Endodermal cell (in vitro differentiated cells): ENCODE measurements around the gene MPZL2. TPM values are rescaled to one million over a fixed set of nuclear protein-coding genes. Genes with fewer than 3 reads are reported as not detected.

ENCODE experiments used
- DNase-seq: peaks from one replicate; pipeline ENCODE4 v3.0.0-alpha.2; 2017
- H3K27ac ChIP-seq: 2 replicates; pipeline ENCODE4 v1.5.1; 2013; ENCODE audit warnings: mild to moderate bottlenecking, low read depth, low read length, moderate library complexity
- H3K27me3 ChIP-seq: 2 replicates; pipeline ENCODE4 v1.6.1; 2013; ENCODE audit warnings: mild to moderate bottlenecking, low read length, moderate library complexity; ENCODE audit not compliant: insufficient read depth, control insufficient read depth, poor library complexity, severe bottlenecking
- H3K36me3 ChIP-seq: 2 replicates; pipeline ENCODE4 v1.7.0; 2013; ENCODE audit warnings: mild to moderate bottlenecking, low read length, moderate library complexity; ENCODE audit not compliant: control insufficient read depth, insufficient read depth
- H3K4me1 ChIP-seq: one replicate; pipeline ENCODE4 v1.7.0; 2013; ENCODE audit warnings: low read length; ENCODE audit not compliant: control insufficient read depth, insufficient read depth
- H3K4me3 ChIP-seq: 2 replicates; pipeline ENCODE4 v1.5.1; 2013; ENCODE audit warnings: mild to moderate bottlenecking, low read length, moderate library complexity
- H3K9ac ChIP-seq: 2 replicates; pipeline ENCODE4 v1.6.1; 2013; ENCODE audit warnings: mild to moderate bottlenecking, low read length, moderate library complexity; ENCODE audit not compliant: poor library complexity, severe bottlenecking; ENCODE audit errors: extremely low read depth
- H3K9me3 ChIP-seq: 2 replicates; pipeline ENCODE4 v1.6.1; 2013; ENCODE audit warnings: mild to moderate bottlenecking, low read length, moderate library complexity; ENCODE audit not compliant: control insufficient read depth
- H3K27ac Mint-ChIP-seq: 2 replicates; pipeline ENCODE4 v1.8.0; 2020; ENCODE audit warnings: mixed read lengths
- H3K27me3 Mint-ChIP-seq: 2 replicates; pipeline ENCODE4 v1.8.0; 2021; ENCODE audit warnings: mild to moderate bottlenecking, mixed read lengths; ENCODE audit not compliant: insufficient read depth
- H3K36me3 Mint-ChIP-seq: 2 replicates; pipeline ENCODE4 v1.8.0; 2020; ENCODE audit warnings: low read depth, mixed read lengths
- H3K4me1 Mint-ChIP-seq: 2 replicates; pipeline ENCODE4 v1.8.0; 2020; ENCODE audit warnings: mixed read lengths
- H3K4me3 Mint-ChIP-seq: 2 replicates; pipeline ENCODE4 v1.8.0; 2020; ENCODE audit warnings: mild to moderate bottlenecking, moderate library complexity, mixed read lengths
- H3K9me3 Mint-ChIP-seq: 2 replicates; pipeline ENCODE4 v1.8.0; 2020; ENCODE audit warnings: mild to moderate bottlenecking, mixed read lengths
- WGBS, 2 experiments: methylation state at CpG; one replicate each; pipeline versions ENCODE4 v1.1.5 to v1.1.7; 2013; ENCODE audit warnings: missing lambda C conversion rate in 2 of 2, mixed read lengths in 1 of 2; ENCODE audit not compliant: insufficient coverage in 1 of 2, insufficient read length in 1 of 2; 5-methylcytosine and 5-hydroxymethylcytosine counted together
- total RNA-seq, 2 donors: library from RNA; stranded (reverse); fragmentation: NEBNext Ultra II Directional in 1 of 2; extraction: Animal tissue kit (Norgen Biotek cat#: 25700) in 1 of 2; gene quantifications; 2 replicates in 1 of 2; 3 replicates in 1 of 2; pipeline ENCODE4 v1.2.1, GENCODE V29; 2021
- TF ChIP-seq, protein P1 (sequence below): fragments of 200-600 bp; sonication (generic); conservative IDR thresholded peaks from 2 replicates; pipeline ENCODE4 v1.5.0; 2021; ENCODE audit warnings: antibody characterized with exemption, mild to moderate bottlenecking

MPZL2 gene
- total RNA-seq, 2 donors from 2014 or later: 3.2 to 4.4 TPM

DNA sequence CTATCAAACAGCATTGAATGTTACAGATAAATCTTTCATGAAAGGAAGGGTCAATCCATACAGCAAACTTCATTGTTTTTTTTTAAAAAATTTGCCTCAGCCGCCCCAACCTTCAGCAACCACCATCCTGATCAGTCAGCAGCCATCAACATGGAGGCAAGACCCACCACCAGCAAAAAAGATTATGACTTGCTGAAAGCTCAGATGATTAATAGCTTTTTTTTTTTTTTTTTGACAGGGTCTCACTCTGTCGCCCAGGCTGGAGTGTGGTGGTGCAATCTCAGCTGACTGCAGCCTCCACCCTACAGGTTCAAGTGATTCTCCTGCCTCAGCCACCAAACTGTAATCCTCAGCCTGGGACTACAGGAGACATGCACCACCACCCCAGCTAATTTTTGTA, 22.4 kb upstream of the MPZL2 start:
- H3K9me3 ChIP-seq: no peaks in the 10 kb centered on the region
- no peak overlapping the region for H3K27ac ChIP-seq
- H3K36me3 Mint-ChIP-seq: no peaks in the 10 kb centered on the region
- no peaks in the 10 kb centered on the region for H3K4me1 Mint-ChIP-seq
- no peak overlapping the region for H3K4me3 ChIP-seq
- no peak overlapping the region for H3K27ac Mint-ChIP-seq
- peaks cover 6% of the 10 kb centered on the region for H3K27me3 ChIP-seq
- no peaks in the 10 kb centered on the region for H3K36me3 ChIP-seq
- H3K4me3 Mint-ChIP-seq: no peak overlapping the region
- no peaks in the 10 kb centered on the region for H3K4me1 ChIP-seq
- DNase-seq: no peak
- TF ChIP-seq, protein P1, sequence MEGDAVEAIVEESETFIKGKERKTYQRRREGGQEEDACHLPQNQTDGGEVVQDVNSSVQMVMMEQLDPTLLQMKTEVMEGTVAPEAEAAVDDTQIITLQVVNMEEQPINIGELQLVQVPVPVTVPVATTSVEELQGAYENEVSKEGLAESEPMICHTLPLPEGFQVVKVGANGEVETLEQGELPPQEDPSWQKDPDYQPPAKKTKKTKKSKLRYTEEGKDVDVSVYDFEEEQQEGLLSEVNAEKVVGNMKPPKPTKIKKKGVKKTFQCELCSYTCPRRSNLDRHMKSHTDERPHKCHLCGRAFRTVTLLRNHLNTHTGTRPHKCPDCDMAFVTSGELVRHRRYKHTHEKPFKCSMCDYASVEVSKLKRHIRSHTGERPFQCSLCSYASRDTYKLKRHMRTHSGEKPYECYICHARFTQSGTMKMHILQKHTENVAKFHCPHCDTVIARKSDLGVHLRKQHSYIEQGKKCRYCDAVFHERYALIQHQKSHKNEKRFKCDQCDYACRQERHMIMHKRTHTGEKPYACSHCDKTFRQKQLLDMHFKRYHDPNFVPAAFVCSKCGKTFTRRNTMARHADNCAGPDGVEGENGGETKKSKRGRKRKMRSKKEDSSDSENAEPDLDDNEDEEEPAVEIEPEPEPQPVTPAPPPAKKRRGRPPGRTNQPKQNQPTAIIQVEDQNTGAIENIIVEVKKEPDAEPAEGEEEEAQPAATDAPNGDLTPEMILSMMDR: no peak
- WGBS, 2 experiments: 94% methylated on average over 2 of the region's 2 CpGs; no CpG with 5 or more reads in 1 of the 2 experiments
- H3K9me3 Mint-ChIP-seq: peaks cover 3% of the 10 kb centered on the region
- no peak overlapping the region for H3K9ac ChIP-seq
- peaks cover 25% of the 10 kb centered on the region for H3K27me3 Mint-ChIP-seq

DNA sequence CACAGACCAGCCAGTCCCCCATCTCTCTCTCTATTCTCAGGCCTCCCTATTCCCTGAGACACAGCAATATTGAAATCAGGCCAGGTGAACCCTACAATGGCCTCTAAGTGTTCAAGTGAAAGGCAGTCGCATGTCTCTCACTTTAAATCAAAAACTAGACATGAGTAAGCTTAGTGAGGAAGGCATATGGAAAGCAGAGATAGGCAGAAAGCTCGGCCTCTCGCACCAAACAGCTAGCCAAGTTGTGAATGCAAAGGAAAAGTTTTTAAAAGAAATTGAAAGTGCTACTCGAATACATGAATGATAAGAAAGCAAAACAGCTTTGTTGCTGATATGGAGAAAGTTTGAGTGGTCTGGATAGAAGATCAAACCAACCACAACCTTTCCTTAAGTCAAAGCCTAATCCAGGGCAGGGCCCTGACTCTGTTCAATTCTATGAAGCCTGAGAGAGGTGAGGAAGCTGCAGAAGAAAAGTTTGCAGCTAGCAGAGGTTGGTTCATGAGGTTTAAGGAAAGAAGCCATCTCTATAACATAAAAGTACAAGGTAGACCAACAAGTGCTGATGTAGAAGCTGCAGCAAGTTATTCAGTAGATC, 19.8 kb upstream of the MPZL2 start:
- Histone ChIP-seq H3K4me1 (no peaks in the 10 kb centered on the region), H3K9me3 (no peaks in the 10 kb centered on the region), H3K4me3 (no peak overlapping the region), H3K9ac (no peak overlapping the region), H3K27ac (no peak overlapping the region), H3K36me3 (no peaks in the 10 kb centered on the region), H3K27me3 (no peaks in the 10 kb centered on the region)
- Mint-ChIP-seq H3K4me1 (no peaks in the 10 kb centered on the region), H3K4me3 (no peak overlapping the region), H3K27me3 (peaks cover 13% of the 10 kb centered on the region), H3K27ac (no peak overlapping the region), H3K9me3 (no peaks in the 10 kb centered on the region), H3K36me3 (no peaks in the 10 kb centered on the region)
- 85 to 92% methylated on average over 4 of the region's 4 CpGs for WGBS, 2 experiments
- DNase-seq: no peak
- TF ChIP-seq, protein P1: no peak

DNA sequence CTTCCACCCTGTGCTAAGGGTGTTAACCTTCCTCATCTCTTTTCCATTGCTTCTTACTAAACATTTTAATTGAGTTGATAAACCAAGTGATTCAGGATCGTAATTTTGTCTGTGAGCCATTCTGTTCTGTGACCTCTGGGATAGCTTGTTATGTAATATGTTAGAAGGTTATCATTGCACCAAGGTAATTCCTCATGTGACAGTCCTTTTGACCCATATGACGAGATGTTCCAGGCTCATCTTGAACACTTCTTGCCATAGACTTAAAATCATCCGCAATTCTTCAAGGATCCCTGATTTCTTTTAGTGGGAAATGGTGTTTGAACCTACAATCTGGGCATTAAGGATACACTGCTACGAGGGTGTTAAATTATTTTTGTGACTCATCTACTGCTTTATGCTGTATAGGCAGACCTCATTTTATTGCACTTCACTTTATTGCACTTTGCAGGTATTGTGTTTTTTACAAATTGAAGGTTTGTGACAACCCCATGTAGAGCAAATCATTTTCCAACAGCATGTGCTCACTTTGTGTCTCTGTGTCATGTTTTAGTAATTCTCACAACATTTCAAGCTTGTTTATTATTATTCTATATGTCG, 19.0 kb upstream of the MPZL2 start:
- Mint-ChIP-seq H3K36me3 (no peaks in the 10 kb centered on the region), H3K27me3 (peaks cover 13% of the 10 kb centered on the region), H3K9me3 (no peaks in the 10 kb centered on the region), H3K4me1 (no peaks in the 10 kb centered on the region), H3K27ac (no peak overlapping the region), H3K4me3 (no peak overlapping the region)
- no peak overlapping the region for H3K9ac ChIP-seq
- 90 to 91% methylated on average over 5 of the region's 5 CpGs for WGBS, 2 experiments
- H3K36me3 ChIP-seq: no peaks in the 10 kb centered on the region
- TF ChIP-seq, protein P1: no peak
- no peak overlapping the region for H3K27ac ChIP-seq
- H3K9me3 ChIP-seq: no peaks in the 10 kb centered on the region
- H3K4me1 ChIP-seq: no peaks in the 10 kb centered on the region
- no peaks in the 10 kb centered on the region for H3K27me3 ChIP-seq
- no peak for DNase-seq
- no peak overlapping the region for H3K4me3 ChIP-seq
